ENCODE data around the gene DBH. TPM values are rescaled to one million over a fixed set of nuclear protein-coding genes. Genes with fewer than 3 reads are reported as not detected.

Gene DBH
- total and polyA plus RNA-seq, 3 donors from 2014 or later, result 0.06 TPM; not detected in 2

- no peaks in the 10 kb centered on the region for H3K9me3 ChIP-seq
- H3K4me3 ChIP-seq, result no peak overlapping the region
- H3K27me3 ChIP-seq, result no peaks in the 10 kb centered on the region
- H3K4me1 ChIP-seq, result no peaks in the 10 kb centered on the region
- 81 to 97% methylated on average over 3 of the region's 3 CpGs for WGBS, 2 donors
- H3K27ac ChIP-seq, result no peak overlapping the region
- intact Hi-C loops (cut with DNase I; ENCODE audit: low total_unique reads), result no loop called here
- H3K36me3 ChIP-seq (ENCODE audit: low read depth, missing control alignments), result no peaks in the 10 kb centered on the region
- no peak for DNase-seq
- no peak for TF ChIP-seq CTCF (IDR thresholded peaks at IDR 0.05)
- TF ChIP-seq POLR2A (IDR thresholded peaks at IDR 0.05), result no peak
Measured at GRCh38 chr9:133627341-133627740, 8.8 kb upstream of the DBH start.

- Histone ChIP-seq H3K4me3 (no peak overlapping the region), H3K36me3 (ENCODE audit: low read depth, missing control alignments) (no peaks in the 10 kb centered on the region), H3K9me3 (no peaks in the 10 kb centered on the region), H3K4me1 (no peaks in the 10 kb centered on the region), H3K27me3 (no peaks in the 10 kb centered on the region), H3K27ac (no peak overlapping the region)
- intact Hi-C loops (cut with DNase I; ENCODE audit: low total_unique reads), result no loop called here
- 84 to 86% methylated on average over 8 of the region's 8 CpGs for WGBS, 2 donors
- DNase-seq, result no peak
- TF ChIP-seq POLR2A (IDR thresholded peaks at IDR 0.05) (no peak), CTCF (IDR thresholded peaks at IDR 0.05) (no peak)
Measured at GRCh38 chr9:133628766-133629165, 7.4 kb upstream of the DBH start.

- Histone ChIP-seq H3K27ac (no peak overlapping the region), H3K4me1 (peaks cover 2% of the 10 kb centered on the region), H3K9me3 (no peaks in the 10 kb centered on the region), H3K27me3 (no peaks in the 10 kb centered on the region), H3K4me3 (no peak overlapping the region), H3K36me3 (ENCODE audit: low read depth, missing control alignments) (no peaks in the 10 kb centered on the region)
- no peak for DNase-seq
- TF ChIP-seq CTCF (IDR thresholded peaks at IDR 0.05) (no peak), POLR2A (IDR thresholded peaks at IDR 0.05) (no peak)
- intact Hi-C loops (cut with DNase I; ENCODE audit: low total_unique reads), result no loop called here
- 90 to 93% methylated on average over 15 to 23 of the region's 23 CpGs for WGBS, 2 donors
Measured at GRCh38 chr9:133629221-133630110, 6.7 kb upstream of the DBH start.

GRCh38 chr9:133631111-133631510, 5.1 kb upstream of the DBH start:
- no peak overlapping the region for H3K4me3 ChIP-seq
- H3K9me3 ChIP-seq, result no peaks in the 10 kb centered on the region
- DNase-seq, result no peak
- no peak for TF ChIP-seq POLR2A (IDR thresholded peaks at IDR 0.05)
- TF ChIP-seq CTCF (IDR thresholded peaks at IDR 0.05), result no peak
- no peaks in the 10 kb centered on the region for H3K27me3 ChIP-seq
- 91 to 94% methylated on average over 10 of the region's 12 CpGs for WGBS, 2 donors
- H3K4me1 ChIP-seq, result peaks cover 5% of the 10 kb centered on the region
- intact Hi-C loops (cut with DNase I; ENCODE audit: low total_unique reads), result no loop called here
- no peaks in the 10 kb centered on the region for H3K36me3 ChIP-seq (ENCODE audit: low read depth, missing control alignments)
- H3K27ac ChIP-seq, result no peak overlapping the region
